Stimulated activated CD4-positive, alpha-beta T cell treated with anti-CD3 and anti-CD28 coated beads, Interleukin-12 subunit alpha, Interleukin-12 subunit beta, amount 100 ng/mL, for 48 hours (primary cell): ENCODE data around the gene BLVRB.
A peak's percentile ranks its signal among the peaks of the same experiment; 100 is the strongest.
"Not testable (repeated sequence)": the region's sequence is repeated elsewhere in the genome, so short reads cannot be mapped to it uniquely, and the experiment has no call there.

Experiments
- DNase-seq, 3 donors: peaks; one replicate each; pipeline ENCODE4 v3.0.0-alpha.2; 2020; ENCODE audit warnings: low read depth in 2 of 3, low spot score in 1 of 3

Gene BLVRB

DNA sequence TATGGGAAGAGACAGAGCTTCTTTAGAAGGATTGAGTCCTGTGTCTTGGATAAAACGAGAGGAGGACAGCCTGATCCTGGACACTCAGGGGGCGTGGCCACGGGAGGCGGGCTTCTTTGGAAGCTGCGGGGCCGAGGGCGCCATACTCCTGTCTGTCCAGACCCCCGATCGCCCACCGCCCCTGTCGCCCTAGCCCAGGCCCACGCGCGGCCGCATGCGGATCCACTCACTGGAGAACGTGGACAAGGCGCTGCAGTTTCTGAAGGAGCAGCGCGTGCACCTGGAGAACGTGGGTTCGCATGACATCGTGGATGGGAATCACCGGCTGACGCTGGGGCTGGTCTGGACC lies 24.3 kb upstream of the BLVRB start:
- no peak for DNase-seq

DNA sequence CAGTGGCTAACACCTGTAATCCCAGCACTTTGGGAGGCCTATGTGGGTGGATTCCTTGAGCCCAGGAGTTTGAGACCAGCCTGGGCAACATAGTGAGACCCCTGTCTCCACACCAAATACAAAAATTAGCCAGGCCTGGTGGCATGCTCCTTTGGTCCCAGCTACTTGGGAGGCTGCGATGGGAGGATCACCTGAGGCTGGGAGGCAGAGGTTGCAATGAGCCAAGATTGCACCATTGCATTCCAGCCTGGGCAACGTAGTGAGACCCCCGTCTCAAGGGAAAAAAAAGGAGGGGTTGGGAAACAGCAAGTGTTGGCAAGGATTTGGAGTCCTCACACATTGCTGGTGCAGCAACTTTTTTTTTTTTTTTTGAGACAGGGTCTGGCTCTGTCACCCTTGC lies 20.5 kb upstream of the BLVRB start:
- DNase-seq: no peak

GRCh38 chr19:40475878-40476644 lies 10.5 kb upstream of the BLVRB start:
- not testable (repeated sequence) for DNase-seq

- no peak for DNase-seq
These were observed 9.2 kb upstream of the BLVRB start for GRCh38 chr19:40474737-40475136.

- DNase-seq: no peak
These were observed 7.0 kb upstream of the BLVRB start for GRCh38 chr19:40472516-40472915.

- DNase-seq: no peak
These were observed 5.6 kb upstream of the BLVRB start for GRCh38 chr19:40471111-40471510.

DNA sequence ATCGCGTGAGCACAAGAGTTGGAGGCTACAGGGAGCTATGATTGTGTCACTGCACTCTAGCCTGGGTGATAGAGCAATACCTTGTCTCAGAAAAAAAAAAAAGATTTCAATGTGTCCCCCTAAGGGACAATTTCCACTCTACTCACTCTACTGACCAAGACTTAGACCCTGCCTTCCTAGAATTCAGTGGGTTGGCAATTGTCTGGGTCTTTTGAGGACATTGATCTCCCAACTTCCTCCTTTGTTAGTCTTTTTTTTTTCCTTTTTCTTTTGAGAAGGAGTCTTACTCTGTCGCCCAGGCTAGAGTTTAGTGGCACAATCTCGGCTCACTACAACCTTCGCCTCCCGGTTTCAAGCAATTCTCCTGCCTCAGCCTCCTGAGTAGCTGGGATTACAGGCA lies 3.5 kb upstream of the BLVRB start:
- DNase-seq: no peak

DNA sequence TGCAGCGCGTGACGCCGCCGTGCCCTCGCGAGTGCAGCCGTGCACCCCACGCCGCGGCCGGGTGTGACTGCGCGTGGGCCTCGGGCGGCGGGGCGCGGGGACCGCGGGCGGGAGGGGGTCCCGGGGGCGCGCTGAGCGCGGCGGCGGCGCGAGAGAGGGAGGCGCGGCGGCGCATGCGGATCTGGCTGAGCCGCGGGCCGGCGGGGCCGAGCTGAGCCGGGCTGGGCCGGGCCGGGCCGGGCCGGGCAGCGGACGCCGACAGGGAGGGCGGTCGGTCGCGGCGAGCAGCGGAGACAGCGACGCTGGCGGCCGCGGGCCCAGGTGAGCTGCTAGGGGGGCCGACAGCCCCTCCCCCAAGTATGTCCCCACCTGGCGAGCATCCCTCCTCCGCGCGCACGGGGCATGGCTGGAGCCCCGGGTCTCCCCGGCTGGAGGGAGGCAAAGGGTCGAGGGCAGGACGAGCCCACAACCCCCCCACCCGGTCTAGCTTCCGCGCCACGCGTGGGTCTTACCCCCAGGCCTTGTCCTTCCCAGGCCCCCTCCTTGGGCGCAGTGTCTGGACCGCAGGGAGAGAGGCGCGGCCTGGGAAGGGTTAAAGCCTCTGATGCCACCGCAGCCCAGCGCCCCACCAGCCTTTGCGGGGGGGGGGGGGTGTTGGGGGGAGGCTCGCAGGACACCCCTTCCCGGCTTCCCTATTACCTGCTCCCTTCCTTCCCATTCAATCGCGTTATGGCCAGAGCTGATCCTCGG lies 1.6 kb upstream of the BLVRB start, which contains the start of gene SPTBN4:
TSS of gene SPTBN4 (plus strand) at position 17 of the 750 bp plus-strand sequence. CDS start 5,621 bp downstream, outside the sequence.
- no peak for DNase-seq

DNA sequence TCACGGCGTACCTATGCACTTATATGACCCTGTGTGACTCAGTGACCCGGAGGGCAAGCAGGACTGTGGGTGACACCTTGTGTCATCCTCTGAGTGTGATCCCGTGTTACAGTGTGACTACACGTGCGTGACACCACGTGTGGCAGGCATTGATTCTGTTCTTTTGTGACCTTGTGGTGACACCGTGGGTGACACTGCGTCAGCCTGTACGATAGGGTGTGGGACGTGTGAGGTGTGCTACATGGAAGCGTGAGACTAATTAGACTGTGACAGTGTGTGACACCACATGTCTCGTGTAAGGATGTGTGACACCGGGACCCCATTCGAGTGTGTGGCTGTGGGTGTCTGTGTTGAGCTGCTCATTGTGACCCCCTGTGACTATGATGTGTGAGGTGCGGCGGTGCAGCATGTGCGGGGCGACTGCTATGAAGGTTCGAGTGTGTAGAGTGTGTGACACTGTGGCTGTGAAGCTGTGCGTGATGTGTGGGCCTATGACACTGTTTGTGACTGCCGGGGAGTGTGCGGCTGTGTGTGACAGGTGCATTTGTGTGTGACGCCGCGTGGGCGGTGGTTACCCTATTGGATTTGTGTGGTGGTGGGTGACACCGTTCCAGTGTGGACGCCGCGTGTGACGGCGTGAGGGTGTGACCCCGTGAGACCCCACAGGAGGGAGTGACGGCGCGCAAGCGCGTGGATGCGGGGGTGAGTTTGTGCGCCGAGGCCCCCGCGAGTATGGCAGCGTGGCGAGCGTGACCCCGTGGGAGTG lies 857 bp upstream of the BLVRB start:
- peak in 2 of 3 donors; percentile 61 to 72 for DNase-seq

GRCh38 chr19:40465025-40465556 lies 454 bp downstream of the BLVRB start:
- DNase-seq: peak in 1 of 3 donors; percentile 28

DNA sequence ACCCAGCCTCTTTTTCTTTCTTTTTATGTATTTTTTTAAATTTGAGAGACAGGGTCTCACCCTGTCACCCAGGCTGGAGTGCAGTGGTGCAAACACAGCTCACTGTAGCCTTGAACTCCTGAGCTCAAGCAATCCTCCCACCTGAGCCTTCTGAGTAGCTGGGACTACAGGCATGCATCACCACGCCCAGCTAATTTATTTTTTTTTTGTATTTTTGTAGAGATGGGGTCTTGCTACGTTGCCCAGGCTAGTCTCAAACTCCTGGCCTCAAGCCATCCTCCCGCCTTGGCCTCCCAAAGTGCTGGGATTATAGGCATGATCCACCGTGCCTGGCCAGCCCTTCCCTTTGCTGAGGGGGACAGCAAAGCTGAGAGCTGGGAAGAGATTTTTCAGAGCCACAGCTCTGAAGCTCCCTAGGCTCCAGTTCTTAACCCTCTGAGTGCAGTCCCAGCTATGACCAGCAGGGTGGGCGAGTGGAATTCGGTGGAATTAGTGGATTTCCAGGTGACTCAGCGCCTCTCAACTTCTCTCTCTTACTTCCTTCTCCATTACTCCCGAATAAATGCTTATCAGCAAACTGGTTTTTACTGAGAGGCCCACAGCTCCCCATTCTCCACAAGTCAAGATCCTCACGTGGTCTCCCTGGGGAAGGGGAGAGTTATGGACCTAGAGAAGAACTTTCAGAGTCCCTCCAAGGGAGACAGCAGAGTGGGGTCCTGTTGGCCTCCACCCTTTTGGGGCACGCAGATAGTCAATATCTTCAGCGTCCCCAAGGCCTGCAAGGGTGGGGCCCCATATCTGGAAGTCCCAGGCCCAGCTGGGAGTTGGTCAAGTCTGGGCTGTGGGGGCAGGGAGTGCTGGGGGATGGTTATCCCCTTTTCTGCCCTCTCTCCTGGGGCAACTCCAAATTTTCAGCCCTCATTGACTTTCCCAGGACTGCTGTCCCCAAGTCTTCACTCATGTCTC lies 1.2 kb downstream of the BLVRB start:
- peak; percentile 59 to 82 (median 74) for DNase-seq

DNA sequence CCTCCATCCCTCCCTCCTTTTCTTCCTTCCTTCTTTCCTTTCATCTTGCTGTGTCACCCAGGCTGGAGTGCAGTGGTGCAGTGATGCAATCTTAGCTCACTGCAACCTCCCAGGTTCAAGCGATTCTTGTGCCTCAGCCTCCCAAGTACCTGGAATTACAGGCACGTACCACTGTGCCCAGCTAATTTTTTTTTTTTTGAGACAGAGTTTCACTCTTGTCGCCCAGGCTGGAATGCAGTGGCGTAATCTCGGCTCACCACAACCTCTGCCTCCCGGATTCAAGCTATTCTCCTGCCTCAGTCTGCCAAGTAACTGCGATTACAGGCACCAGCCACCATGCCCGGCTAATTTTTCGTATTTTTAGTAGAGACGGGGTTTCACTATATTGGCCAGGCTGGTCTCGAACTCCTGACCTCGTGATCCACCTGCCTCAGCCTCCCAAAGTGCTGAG lies 1.9 kb downstream of the BLVRB start:
- DNase-seq: not testable (repeated sequence)

- no peak for DNase-seq
These were observed 3.8 kb downstream of the BLVRB start for GRCh38 chr19:40461669-40462221.

- DNase-seq: no peak
These were observed 5.4 kb downstream of the BLVRB start for GRCh38 chr19:40460185-40460584.

- no peak for DNase-seq
These were observed 7.0 kb downstream of the BLVRB start for GRCh38 chr19:40458597-40458974.

DNA sequence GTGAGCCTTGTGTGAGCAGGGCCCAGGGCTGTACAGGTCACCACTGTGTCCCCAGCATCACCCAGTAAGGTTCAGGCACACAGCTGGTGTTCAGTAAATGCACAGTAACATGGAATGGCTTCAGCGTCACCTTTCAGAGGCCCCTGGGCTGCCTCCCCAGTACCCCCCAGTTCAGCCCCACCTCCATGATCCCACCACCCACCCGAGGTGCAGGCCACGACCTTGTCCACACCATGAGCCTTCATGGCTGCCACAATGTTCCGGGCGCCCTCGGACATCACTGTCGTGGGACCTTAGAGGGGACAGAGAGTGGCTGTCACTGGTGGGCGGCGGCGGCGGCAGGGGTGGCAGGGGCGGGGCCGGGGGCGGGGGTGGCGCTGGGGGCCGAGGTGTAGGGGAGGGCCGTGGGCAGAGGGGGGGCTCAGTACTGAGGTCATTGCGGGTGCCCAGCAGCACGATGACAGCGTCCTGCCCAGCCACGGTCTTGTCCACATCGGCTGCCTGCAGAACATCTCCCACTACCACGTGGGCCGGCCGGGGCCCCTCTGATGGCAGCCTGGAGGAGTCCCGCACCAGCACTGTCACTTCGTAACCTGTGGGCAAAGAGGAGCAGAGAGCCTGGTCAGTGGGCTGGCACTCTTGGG lies 7.5 kb downstream of the BLVRB start:
- DNase-seq: no peak

- no peak for DNase-seq
These were observed 8.5 kb downstream of the BLVRB start for GRCh38 chr19:40457048-40457447.

GRCh38 chr19:40453943-40454342 lies 11.6 kb downstream of the BLVRB start:
- not testable (repeated sequence) for DNase-seq

GRCh38 chr19:40453151-40453735 lies 12.3 kb downstream of the BLVRB start:
- no peak for DNase-seq
